Skeletal muscle cell (primary cell): ENCODE results near the gene SELENOO.
A peak's percentile ranks its signal among the peaks of the same experiment; 100 is the strongest.

Experiments
- DNase-seq: peaks from one replicate; pipeline ENCODE4 v3.0.0-alpha.2; 2010; ENCODE audit warnings: low read depth
- H3K4me3 ChIP-seq: 2 replicates; pipeline ENCODE4 v1.5.1; 2011; ENCODE audit warnings: low read depth, mild to moderate bottlenecking, control low read depth, low read length, moderate library complexity

SELENOO gene

GRCh38 chr22:50210378-50211139 is 9.7 kb downstream of the SELENOO start:
- DNase-seq = no peak
- no peak overlapping the region for H3K4me3 ChIP-seq

GRCh38 chr22:50211147-50211546 is 10.3 kb downstream of the SELENOO start:
- DNase-seq = no peak
- H3K4me3 ChIP-seq = no peak overlapping the region

- H3K4me3 ChIP-seq = no peak overlapping the region
- DNase-seq = no peak
Observed at GRCh38 chr22:50213263-50213662, 12.5 kb downstream of the SELENOO start.

GRCh38 chr22:50215297-50216054 is 14.7 kb downstream of the SELENOO start:
- DNase-seq = no peak
- H3K4me3 ChIP-seq = no peak overlapping the region

- DNase-seq = no peak
- no peak overlapping the region for H3K4me3 ChIP-seq
Observed at GRCh38 chr22:50216055-50216683, 15.4 kb downstream of the SELENOO start.

GRCh38 chr22:50216684-50217520 is 16.1 kb downstream of the SELENOO start:
- DNase-seq = no peak
- H3K4me3 ChIP-seq = no peak overlapping the region

- no peak for DNase-seq
- no peak overlapping the region for H3K4me3 ChIP-seq
Observed at GRCh38 chr22:50217543-50218152, 16.8 kb downstream of the SELENOO start.

- DNase-seq = no peak
- H3K4me3 ChIP-seq = no peak overlapping the region
Observed at GRCh38 chr22:50218153-50218995, 17.6 kb downstream of the SELENOO start.

- no peak overlapping the region for H3K4me3 ChIP-seq
Observed at GRCh38 chr22:50218996-50219727, 18.4 kb downstream of the SELENOO start.

GRCh38 chr22:50219800-50220602 is 19.2 kb downstream of the SELENOO start:
- DNase-seq = no peak
- H3K4me3 ChIP-seq = no peak overlapping the region

More at GRCh38 chr22:50218996-50219727, 18.4 kb downstream of the SELENOO start:
- peak; percentile 47 for DNase-seq

GRCh38 chr22:50220603-50221409 is 20.0 kb downstream of the SELENOO start:
- DNase-seq = no peak
- H3K4me3 ChIP-seq = no peak overlapping the region

GRCh38 chr22:50221410-50222300 is 20.8 kb downstream of the SELENOO start:
- no peak overlapping the region for H3K4me3 ChIP-seq
- no peak for DNase-seq

- DNase-seq = no peak
Observed at GRCh38 chr22:50222508-50222907, 21.7 kb downstream of the SELENOO start.

GRCh38 chr22:50224071-50224470 is 23.3 kb downstream of the SELENOO start:
- H3K4me3 ChIP-seq = no peak overlapping the region
- DNase-seq = no peak

More at GRCh38 chr22:50222508-50222907, 21.7 kb downstream of the SELENOO start:
- no peak overlapping the region for H3K4me3 ChIP-seq
